Measurements from ENCODE around the gene USP7. TPM values are rescaled to one million over a fixed set of nuclear protein-coding genes. Genes with fewer than 3 reads are reported as not detected.
A peak's percentile ranks its signal among the peaks of the same experiment; 100 is the strongest.

Gene USP7
- total RNA-seq, 1 experiment from 2014 or later: 125 TPM

- in situ Hi-C loops (cut with HindIII; ENCODE audit: low pct_unique_long_range_greater_than_20kb, low sequenced_read_pairs): no loop called here
- Histone ChIP-seq H3K4me3 (ENCODE audit: low read depth in 2 of 2, low read length in 2 of 2) (peak overlapping the region; percentile 81 to 86), H3K9me3 (ENCODE audit: control insufficient read depth, insufficient read depth, low read depth, low read length) (no peaks in the 10 kb centered on the region), H3K36me3 (ENCODE audit: control insufficient read depth, insufficient read depth, low read length) (peaks cover 3% of the 10 kb centered on the region; the same call in 1 of the 2 replicates), H3K27me3 (ENCODE audit: control insufficient read depth, insufficient read depth, low read length) (no peaks in the 10 kb centered on the region), H3K4me1 (ENCODE audit: control insufficient read depth, insufficient read depth, low read length) (peaks cover 64% of the 10 kb centered on the region), H3K27ac (ENCODE audit: low read length) (peak overlapping the region; percentile 96)
- TF ChIP-seq, protein P1, sequence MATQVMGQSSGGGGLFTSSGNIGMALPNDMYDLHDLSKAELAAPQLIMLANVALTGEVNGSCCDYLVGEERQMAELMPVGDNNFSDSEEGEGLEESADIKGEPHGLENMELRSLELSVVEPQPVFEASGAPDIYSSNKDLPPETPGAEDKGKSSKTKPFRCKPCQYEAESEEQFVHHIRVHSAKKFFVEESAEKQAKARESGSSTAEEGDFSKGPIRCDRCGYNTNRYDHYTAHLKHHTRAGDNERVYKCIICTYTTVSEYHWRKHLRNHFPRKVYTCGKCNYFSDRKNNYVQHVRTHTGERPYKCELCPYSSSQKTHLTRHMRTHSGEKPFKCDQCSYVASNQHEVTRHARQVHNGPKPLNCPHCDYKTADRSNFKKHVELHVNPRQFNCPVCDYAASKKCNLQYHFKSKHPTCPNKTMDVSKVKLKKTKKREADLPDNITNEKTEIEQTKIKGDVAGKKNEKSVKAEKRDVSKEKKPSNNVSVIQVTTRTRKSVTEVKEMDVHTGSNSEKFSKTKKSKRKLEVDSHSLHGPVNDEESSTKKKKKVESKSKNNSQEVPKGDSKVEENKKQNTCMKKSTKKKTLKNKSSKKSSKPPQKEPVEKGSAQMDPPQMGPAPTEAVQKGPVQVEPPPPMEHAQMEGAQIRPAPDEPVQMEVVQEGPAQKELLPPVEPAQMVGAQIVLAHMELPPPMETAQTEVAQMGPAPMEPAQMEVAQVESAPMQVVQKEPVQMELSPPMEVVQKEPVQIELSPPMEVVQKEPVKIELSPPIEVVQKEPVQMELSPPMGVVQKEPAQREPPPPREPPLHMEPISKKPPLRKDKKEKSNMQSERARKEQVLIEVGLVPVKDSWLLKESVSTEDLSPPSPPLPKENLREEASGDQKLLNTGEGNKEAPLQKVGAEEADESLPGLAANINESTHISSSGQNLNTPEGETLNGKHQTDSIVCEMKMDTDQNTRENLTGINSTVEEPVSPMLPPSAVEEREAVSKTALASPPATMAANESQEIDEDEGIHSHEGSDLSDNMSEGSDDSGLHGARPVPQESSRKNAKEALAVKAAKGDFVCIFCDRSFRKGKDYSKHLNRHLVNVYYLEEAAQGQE (IDR thresholded peaks at IDR 0.05; ENCODE audit: insufficient read depth in 1 of 2, low read depth in 2 of 2, low read length in 1 of 2): no peak
- TF ChIP-seq SIN3A (IDR thresholded peaks at IDR 0.05; ENCODE audit: borderline replicate concordance, insufficient read depth, low read depth, low read length): no peak
- TF ChIP-seq CTCF (IDR thresholded peaks at IDR 0.05): no peak
- TF ChIP-seq POLR2AphosphoS5 (IDR thresholded peaks at IDR 0.05; ENCODE audit: low read depth, low read length): no peak
- no peak for TF ChIP-seq TCF7L2 (IDR thresholded peaks at IDR 0.05; ENCODE audit: low read depth, low read length)
- BruUV-seq (replicated peaks): no TSS peak
- ATAC-seq (no peak), DNase-seq (ENCODE audit: low read depth, low spot score) (no peak)
- intact Hi-C loops (cut with micrococcal nuclease; ENCODE audit: unreplicated experiment): loop anchor here (10.0 kb wide), 2 partner anchors 268 to 292 kb away; no protein-coding TSS in a partner anchor
- ChIA-PET POLR2A (no interaction called here), CTCF (no interaction called here)
Observed at GRCh38 chr16:8866118-8866883, 97.4 kb downstream of the USP7 start.

- POLR2A ChIA-PET: no interaction called here
- H3K9me3 ChIP-seq (ENCODE audit: control insufficient read depth, insufficient read depth, low read depth, low read length): no peaks in the 10 kb centered on the region
- no peaks in the 10 kb centered on the region for H3K27me3 ChIP-seq (ENCODE audit: control insufficient read depth, insufficient read depth, low read length)
- H3K27ac ChIP-seq (ENCODE audit: low read length): peak overlapping the region; percentile 96
- CTCF ChIA-PET: interaction anchor here (0.7 kb wide), 1 partner anchor 10 kb away, joined by 4 read pairs; no protein-coding TSS in a partner anchor
- TSS peak; percentile 53 for BruUV-seq (replicated peaks)
- DNase-seq (ENCODE audit: low read depth, low spot score): no peak
- peak overlapping the region in 1 of 2 experiments; percentile 86; a peak in 2 of 4 replicates for H3K4me3 ChIP-seq (ENCODE audit: low read depth in 2 of 2, low read length in 2 of 2)
- TF ChIP-seq SIN3A (IDR thresholded peaks at IDR 0.05; ENCODE audit: borderline replicate concordance, insufficient read depth, low read depth, low read length) (no peak), TCF7L2 (IDR thresholded peaks at IDR 0.05; ENCODE audit: low read depth, low read length) (no peak), POLR2AphosphoS5 (IDR thresholded peaks at IDR 0.05; ENCODE audit: low read depth, low read length) (no peak), CTCF (IDR thresholded peaks at IDR 0.05) (no peak)
- TF ChIP-seq, protein P1 (IDR thresholded peaks at IDR 0.05; ENCODE audit: insufficient read depth in 1 of 2, low read depth in 2 of 2, low read length in 1 of 2): no peak
- H3K36me3 ChIP-seq (ENCODE audit: control insufficient read depth, insufficient read depth, low read length): peaks cover 3% of the 10 kb centered on the region; the same call in 1 of the 2 replicates
- H3K4me1 ChIP-seq (ENCODE audit: control insufficient read depth, insufficient read depth, low read length): peaks cover 63% of the 10 kb centered on the region
- no peak for ATAC-seq
- intact Hi-C loops (cut with micrococcal nuclease; ENCODE audit: unreplicated experiment): loop anchor here (10.0 kb wide), 2 partner anchors 269 to 291 kb away; no protein-coding TSS in a partner anchor
- in situ Hi-C loops (cut with HindIII; ENCODE audit: low pct_unique_long_range_greater_than_20kb, low sequenced_read_pairs): no loop called here
Observed at GRCh38 chr16:8865145-8865882, 98.4 kb downstream of the USP7 start.

Data from Panc1 (cell line).